H1 (cell line): ENCODE results near the gene NPNT. TPM values are rescaled to one million over a fixed set of nuclear protein-coding genes. Genes with fewer than 3 reads are reported as not detected.

Experiments used
- CHD7 ChIP-seq: fragments of 300-600 bp; sonication (generic); IDR thresholded peaks from 2 replicates; pipeline ENCODE4 v1.7.1; 2012; ENCODE audit warnings: low read length, moderate library complexity, mild to moderate bottlenecking, inconsistent platforms; ENCODE audit not compliant: insufficient replicate concordance
- HDAC2 ChIP-seq, 2 experiments: fragments of 300-600 bp in 1 of 2; sonication (generic) in 1 of 2; IDR thresholded peaks; 2 replicates each; pipeline ENCODE4 v1.6.1; 2011 to 2012; ENCODE audit warnings: low read depth in 2 of 2, low read length in 2 of 2, mild to moderate bottlenecking in 2 of 2, moderate library complexity in 2 of 2, borderline replicate concordance in 1 of 2, inconsistent platforms in 1 of 2
- JUN ChIP-seq: IDR thresholded peaks from 2 replicates; pipeline ENCODE4 v1.6.1; 2011; ENCODE audit warnings: low read depth, mild to moderate bottlenecking, improper control_type of control experiment, low read length
- JUND ChIP-seq: IDR thresholded peaks from 2 replicates; pipeline ENCODE4 v1.6.1; 2011; ENCODE audit warnings: mild to moderate bottlenecking, improper control_type of control experiment, low read length
- NRF1 ChIP-seq: IDR thresholded peaks from 2 replicates; pipeline ENCODE4 v1.6.1; 2011; ENCODE audit warnings: mild to moderate bottlenecking, low read depth, low read length, improper control_type of control experiment
- PHF8 ChIP-seq: fragments of 200-600 bp; sonication (generic); conservative IDR thresholded peaks from 2 replicates; pipeline ENCODE4 v1.7.1; 2012; ENCODE audit warnings: low read depth, mild to moderate bottlenecking, inconsistent platforms, low read length, moderate library complexity
- SP2 ChIP-seq: IDR thresholded peaks from 2 replicates; pipeline ENCODE4 v1.6.1; 2012; ENCODE audit warnings: mild to moderate bottlenecking, low read length, inconsistent platforms
- SUZ12 ChIP-seq: fragments of 200-600 bp; sonication (generic); IDR thresholded peaks from 2 replicates; pipeline ENCODE4 v1.6.1; 2012; ENCODE audit warnings: mild to moderate bottlenecking, inconsistent platforms, low read length, moderate library complexity, mixed read lengths
- TBP ChIP-seq: IDR thresholded peaks from 2 replicates; pipeline ENCODE4 v1.6.1; 2011; ENCODE audit warnings: low read depth, low read length, improper control_type of control experiment
- polyA plus RNA-seq, 7 experiments: library from polyadenylated mRNA; depleted of rRNA in 3 of 7; stranded (reverse) in 5 of 7; unstranded in 2 of 7; fragments of >200 nt in 5 of 7; fragments of 200-250 nt in 2 of 7; gene quantifications; 1 replicate in 5 of 7; 2 replicates in 1 of 7; 4 replicates in 1 of 7; pipeline versions ENCODE4 v1.2.1 to v1.2.3, GENCODE V29; 2011 to 2013; ENCODE audit warnings: missing spikeins in 2 of 7, mixed read lengths in 2 of 7
- total RNA-seq: library from RNA; stranded (reverse); fragmentation: NEBNext Ultra II Directional; extraction: Animal tissue kit (Norgen Biotek cat#: 25700); gene quantifications from 2 replicates; pipeline ENCODE4 v1.2.1, GENCODE V29; 2021
- TF ChIP-seq, protein P1 (sequence below): IDR thresholded peaks from 2 replicates; pipeline ENCODE4 v1.6.1; 2011; ENCODE audit warnings: low read depth, mild to moderate bottlenecking, low read length; ENCODE audit not compliant: insufficient read depth

NPNT gene
- total and polyA plus RNA-seq, 2 of the 8 experiments (the other 6 are each of a cell fraction or from before 2014, with no cell fraction given), result 0.24 to 0.97 TPM

GRCh38 chr4:105969575-105969974 is 74.3 kb downstream of the NPNT start (continued):
- TF ChIP-seq CHD7 (no peak), JUND (no peak), SUZ12 (no peak), TBP (no peak), SP2 (no peak), HDAC2 (IDR thresholded peaks at IDR 0.05; ENCODE audit: borderline replicate concordance in 1 of 2, low read depth in 2 of 2, low read length in 2 of 2) (no peak), PHF8 (no peak), NRF1 (no peak), JUN (no peak)
- TF ChIP-seq, protein P1, sequence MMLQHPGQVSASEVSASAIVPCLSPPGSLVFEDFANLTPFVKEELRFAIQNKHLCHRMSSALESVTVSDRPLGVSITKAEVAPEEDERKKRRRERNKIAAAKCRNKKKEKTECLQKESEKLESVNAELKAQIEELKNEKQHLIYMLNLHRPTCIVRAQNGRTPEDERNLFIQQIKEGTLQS, result no peak
